ENCODE measurements around the gene CDH6.
"Not testable (repeated sequence)": the region's sequence is repeated elsewhere in the genome, so short reads cannot be mapped to it uniquely, and the experiment has no call there.

CDH6 gene

DNA sequence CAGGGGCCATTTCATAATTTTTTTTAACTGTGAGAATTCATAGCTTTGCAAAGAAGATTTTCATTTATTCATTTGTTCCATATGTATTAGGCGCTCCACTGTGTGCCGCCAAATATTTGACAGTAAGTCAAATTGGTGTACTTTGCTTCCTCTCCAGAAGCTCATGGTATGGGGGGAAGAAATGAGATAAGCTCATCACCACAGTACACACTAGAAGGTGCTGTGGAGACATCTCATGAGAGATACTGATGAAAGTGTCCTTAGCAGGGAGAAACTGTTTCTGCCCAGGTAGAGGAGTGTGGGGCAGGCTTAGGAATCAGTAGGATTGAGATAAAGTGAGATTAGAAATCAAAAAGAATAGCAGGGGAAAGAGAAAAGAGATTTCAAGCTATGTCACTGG lies 136.2 kb downstream of the CDH6 start:
- no peak for DNase-seq (ENCODE audit: low read depth in 2 of 2)

DNA sequence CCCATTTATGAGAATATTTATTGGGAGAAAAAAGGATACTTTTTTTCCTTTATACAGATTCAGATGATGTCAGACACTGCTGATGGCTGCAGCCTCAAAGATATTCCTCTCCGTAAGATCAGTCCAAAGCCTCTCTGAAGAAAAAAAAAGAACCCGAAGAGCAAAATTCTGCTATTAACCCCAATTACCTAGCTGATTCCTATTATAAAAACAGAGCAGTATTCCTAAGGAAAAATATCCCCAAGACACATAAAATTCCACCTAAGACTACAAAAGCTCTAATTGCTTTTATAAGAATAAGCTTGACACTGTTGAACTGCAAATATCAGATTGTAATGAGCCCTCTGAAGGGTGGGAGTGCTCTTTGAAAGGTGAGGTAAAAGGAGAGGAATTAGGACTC lies 138.7 kb downstream of the CDH6 start:
- no peak for DNase-seq (ENCODE audit: low read depth in 2 of 2)

DNA sequence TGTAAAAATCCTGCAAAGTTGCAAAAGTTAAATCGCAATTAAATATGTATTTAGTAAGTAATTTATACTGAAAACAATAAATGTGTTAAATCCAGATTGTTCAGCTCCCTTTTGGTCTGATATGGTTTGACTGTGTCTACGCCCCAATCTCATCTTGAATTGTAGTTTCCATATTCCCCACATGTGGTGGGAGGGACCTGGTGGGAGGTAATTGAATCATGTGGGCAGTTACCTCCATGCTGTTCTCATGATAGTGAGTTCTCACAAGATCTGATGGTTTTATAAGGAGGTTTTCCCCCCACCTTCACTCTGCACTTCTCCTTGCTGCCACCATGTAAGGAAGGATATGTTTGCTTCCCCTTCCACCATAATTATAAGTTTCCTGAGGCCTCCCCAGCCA lies 140.0 kb downstream of the CDH6 start:
- DNase-seq (ENCODE audit: low read depth in 2 of 2): no peak

DNA sequence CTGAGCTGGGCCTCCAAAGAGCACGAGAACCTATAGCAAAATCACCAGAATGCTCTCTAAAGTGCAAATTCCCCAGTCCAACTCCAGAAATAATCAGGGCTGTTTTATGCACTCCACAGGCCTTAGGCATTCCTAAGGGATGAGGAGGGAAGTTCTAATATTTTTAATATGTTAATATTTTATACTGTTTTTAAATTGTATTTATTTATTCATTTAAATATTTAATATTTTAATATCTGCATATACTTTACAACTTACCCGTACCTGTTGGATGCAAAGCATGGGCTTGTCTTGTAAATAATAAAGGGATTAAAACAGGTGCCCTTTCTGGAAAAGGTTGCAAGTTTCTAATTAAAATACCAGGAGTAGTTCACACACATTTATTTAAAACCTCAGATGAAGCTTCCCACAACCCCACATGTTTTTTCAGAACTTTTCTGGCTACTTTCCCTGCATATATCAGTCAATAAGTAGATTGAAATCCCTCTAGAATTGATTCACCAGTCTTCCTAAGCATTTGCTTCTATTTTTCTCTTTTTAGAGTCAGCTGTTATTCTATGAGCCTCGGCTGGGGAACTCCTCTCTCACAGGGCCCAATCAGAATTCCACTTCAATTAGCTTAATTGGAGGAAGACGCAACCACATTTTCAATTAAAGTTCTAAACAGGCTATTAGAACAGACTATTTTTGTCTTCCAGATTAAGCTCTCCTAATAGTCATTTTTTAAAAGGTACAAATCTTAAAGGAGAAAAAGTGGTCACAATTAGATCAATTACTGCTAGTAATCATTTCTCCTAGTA lies 140.8 kb downstream of the CDH6 start:
- DNase-seq (ENCODE audit: low read depth in 2 of 2): no peak

DNA sequence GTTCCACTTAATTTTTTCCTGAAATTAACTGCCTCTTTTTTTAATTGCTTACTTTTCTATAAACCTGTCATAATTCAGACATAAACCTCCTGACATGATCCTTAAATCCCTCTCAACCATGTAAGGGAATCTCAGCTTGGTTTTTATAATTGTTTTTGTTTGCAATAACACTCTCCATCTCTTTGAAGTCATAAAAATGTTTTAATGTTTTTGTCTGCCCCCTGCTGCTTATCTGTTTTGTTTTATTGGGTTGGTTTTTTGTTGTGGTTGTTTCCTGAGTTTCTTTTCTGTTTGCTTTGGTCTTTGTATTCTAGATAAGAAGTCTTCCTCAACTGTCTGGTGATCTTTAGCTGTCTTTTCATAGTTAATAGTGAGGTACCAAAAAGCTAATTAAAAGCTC lies 142.0 kb downstream of the CDH6 start:
- no peak for DNase-seq (ENCODE audit: low read depth in 2 of 2)

DNA sequence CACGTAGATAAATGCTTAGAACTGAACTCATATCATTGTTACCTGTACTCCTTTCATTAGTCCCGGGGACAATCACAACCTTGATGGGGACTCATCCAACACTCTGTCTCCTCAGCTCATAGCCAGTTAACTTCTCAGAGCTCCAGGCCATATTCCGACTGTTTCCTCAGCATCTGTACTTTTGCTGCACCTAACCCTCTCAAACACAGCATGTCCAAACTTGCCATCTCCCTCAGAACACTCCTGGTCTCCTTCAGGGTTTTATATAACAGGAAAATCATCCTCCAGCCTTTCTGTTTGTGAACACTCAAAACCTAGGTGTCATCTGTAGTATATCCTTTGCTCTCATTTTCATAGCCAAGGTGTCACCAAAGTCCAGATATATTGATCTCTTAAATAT lies 150.5 kb downstream of the CDH6 start:
- DNase-seq (ENCODE audit: low read depth in 2 of 2): no peak

DNA sequence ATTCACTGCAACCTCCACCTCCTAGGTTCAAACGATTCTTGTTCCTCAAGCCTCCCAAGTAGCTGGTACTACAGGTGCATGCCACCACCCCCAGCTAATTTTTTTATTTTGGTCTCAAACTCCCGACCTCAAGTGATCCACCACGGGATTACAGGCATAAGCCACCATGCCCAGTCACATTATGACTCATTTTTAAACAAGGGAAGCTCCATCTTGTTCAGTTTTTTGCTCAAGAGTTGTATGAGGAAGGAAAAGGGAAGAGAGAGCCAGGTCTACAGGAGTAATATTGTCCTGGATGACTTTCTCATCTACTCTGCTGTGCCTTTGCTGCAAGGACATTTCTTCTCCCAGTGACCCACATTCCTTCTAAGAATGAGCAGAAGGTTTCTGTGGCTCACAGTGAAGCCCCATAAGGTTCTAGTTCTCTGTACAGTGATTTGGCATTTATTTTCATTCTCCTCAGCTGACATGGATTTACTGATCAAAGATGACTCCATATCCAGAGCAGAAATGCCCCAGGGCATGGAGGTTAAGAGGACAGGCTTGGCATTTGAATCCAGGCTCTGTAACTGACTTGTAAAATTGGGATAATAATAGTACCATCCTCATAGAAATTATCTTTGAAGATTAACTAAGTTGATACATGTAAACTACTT lies 153.5 kb downstream of the CDH6 start:
- no peak for DNase-seq (ENCODE audit: low read depth in 2 of 2)

DNA sequence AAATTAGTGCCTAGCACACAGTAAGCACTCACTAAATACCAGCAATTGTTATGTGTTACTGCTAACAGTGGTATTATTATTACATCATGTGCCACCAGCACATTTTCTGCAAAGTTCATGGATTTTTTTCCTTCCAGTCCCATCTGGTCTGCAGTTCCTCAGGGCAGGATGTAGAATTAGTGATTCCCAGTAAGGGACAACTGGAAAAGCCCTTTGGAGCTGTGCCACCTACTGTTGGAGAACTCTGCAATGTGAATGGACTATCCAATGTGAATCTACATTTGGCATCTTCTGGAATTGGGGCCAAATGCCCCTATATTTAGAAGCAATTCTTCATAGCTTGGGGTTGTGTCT lies 154.0 kb downstream of the CDH6 start:
- no peak for DNase-seq (ENCODE audit: low read depth in 2 of 2)

DNA sequence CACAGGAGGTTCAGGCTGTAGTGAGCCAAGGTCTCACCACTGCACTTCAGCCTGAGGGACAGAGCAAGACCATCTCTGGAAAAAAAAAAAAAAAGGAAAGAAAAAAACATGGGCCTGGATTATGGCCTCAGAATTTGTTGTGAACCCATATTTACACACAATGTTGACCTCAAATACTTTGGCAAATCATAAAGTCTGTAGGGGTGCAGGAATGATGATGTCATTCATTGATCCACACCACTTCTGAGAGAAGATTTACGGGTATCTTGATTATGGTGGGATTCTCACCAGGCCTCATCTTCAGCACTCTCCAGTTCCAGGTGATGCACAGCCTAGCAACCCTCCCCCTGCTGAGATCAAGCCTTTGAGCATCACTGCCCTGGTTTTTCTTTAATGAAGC lies 156.9 kb downstream of the CDH6 start:
- no peak for DNase-seq (ENCODE audit: low read depth in 2 of 2)

DNA sequence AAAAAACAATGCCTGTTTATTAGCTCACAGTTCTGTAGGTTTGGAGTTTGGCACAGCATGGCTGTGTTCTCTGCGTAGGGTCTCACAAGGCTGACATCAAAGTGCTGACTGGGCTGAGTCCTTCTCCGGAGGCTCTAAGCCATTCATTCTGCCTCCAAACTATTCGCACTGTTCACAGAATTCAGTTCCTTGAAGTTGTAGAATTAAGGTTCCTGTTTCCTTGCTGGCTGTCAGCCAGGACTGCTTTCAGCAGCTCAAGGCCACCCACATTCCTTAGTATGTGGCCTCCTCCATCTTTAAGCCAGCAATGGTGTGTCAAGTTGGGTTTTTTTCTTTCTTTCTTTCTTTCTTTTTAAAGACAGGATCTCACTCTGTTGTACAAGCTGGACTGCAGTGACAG lies 161.9 kb downstream of the CDH6 start:
- DNase-seq (ENCODE audit: low read depth in 2 of 2): no peak

DNA sequence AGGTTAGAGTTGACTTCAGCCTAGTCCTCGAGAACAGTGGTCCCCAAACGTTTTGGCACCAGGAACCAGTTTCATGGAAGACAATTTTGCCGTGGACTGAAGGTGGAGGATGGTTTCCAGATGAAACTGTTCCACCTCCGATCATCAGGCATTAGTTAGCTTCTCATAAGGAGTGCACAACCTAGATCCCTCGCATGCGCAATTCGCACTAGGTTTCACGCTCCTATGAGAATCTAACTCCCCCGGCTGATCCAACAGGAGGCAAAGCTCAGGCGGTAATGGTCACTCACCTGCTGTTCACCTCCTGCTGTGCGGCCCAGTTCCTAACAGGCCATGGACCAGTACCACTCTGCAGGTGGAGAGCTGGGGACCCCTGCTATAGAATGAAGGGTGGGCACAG lies 163.6 kb downstream of the CDH6 start:
- no peak for DNase-seq (ENCODE audit: low read depth in 2 of 2)

DNA sequence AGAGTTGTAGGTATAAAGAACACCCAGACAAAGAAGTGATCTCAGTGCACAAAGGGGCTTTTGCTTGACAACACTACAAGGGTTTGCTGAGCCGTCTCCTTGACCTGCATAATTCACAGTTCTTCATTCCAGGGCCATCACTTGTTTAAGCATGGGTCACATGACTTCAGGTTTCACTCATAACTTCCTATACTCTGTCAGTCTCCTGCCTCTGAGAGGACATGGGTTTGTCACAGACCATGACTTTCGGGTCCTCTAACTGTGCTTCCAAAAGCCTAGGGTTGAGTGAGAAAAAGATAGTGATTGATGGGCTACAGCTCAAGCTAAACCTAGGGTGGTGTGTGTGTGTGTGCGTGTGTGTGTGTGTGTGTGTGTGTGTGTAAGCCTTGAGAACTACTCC lies 166.4 kb downstream of the CDH6 start:
- no peak for DNase-seq (ENCODE audit: low read depth in 2 of 2)

DNA sequence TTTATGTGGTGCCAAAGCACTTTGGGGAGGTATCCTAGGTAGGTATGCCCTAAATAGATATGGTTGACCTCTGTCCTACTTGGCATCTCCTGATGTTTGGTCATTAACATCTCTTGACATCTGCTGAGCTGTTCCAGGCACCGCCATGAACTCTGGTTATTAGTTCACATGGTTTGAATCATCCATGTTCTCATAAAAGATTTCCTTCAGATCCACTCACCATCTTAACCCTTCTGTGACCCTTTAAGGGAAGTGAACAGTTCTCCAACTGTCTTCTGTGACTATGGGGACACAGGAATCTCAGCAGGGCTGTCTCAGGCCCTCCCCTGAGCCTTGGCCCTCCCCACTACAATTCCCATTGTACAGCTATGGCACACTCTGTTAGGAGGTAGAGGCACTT lies 167.7 kb downstream of the CDH6 start:
- DNase-seq (ENCODE audit: low read depth in 2 of 2): no peak

DNA sequence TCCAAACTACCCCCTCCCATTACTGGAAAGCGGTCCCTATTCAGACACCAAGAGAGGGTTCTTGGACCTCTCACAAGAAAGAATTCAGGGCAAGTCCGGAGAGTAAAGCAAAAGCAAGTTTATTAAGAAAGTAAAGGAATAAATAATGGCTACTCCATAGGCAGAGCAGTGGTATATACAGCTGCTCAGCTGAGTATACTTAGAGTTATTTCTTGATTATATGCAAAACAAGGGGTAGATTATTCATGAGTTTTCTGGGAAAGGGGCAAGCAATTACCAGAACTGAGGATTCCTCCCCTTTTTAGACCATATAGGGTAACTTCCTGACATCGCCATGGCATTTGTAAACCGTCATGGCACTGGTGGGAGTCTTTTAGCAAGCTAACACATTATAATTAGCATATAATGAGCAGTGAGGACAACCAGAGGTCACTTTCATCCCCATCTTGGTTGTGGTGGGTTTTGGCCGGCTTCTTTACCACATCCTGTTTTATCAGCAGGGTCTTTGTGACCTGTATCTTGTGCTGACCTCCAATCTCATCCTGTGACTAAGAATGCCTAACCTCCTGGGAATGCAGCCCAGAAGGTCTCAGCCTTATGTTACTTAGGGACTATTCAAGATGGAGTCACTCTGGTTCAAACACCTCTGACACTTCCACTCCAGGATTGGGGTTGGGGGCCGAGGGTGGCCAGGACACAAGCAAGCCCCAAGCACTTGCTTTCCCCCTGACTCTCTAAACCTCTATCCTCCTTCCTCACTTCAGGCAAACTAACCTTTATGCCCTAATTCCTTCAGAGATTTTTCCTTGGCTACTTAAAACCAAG lies 168.4 kb downstream of the CDH6 start:
- not testable (repeated sequence) for DNase-seq (ENCODE audit: low read depth in 2 of 2)

DNA sequence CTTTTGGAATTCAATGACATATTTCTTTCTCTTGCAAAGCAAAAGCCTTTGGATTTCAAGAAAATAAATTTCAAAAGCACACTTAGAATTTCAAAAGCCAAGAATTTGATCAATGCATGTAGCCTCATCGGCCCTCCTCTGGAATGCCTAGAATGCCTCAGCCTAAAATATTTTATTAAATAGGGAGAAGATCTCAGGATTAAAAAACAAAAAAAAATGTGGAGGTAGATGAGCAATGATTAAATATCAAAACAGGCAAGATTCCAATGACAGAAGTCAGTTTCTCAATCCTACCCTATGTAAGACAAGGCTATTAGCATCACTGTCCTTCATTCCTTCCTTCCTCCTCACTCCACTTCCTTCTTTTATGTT lies 169.0 kb downstream of the CDH6 start:
- no peak for DNase-seq (ENCODE audit: low read depth in 2 of 2)

DNA sequence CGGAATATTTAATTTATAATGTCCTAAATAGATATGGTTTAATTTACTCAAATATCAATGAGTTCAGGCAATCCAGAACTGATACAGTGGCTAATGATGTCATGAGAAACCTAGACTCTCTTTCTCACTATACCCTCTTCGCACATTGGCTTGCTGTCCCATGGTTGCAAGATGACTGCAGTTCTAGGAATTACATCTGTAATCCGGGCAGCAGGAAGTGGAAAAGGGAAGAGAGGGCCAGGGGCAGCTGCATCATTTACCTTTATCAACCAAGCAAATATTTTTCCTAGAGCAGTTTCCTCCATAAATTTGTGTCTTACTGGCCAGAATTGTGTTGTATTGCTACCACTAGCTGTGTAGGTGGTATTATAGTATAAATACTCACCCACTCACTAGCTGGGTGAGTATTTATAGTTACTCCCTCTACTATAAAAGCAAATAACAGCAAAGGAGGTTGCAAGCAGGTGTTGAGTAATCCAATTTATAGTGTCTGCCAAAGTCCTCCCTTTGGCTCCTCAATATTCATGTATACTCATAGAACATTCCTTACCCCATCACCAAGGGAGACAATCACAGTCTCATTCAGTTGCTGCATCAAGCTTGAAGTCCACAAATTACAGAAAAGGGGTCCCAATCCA lies 169.6 kb downstream of the CDH6 start:
- no peak for DNase-seq (ENCODE audit: low read depth in 2 of 2)

DNA sequence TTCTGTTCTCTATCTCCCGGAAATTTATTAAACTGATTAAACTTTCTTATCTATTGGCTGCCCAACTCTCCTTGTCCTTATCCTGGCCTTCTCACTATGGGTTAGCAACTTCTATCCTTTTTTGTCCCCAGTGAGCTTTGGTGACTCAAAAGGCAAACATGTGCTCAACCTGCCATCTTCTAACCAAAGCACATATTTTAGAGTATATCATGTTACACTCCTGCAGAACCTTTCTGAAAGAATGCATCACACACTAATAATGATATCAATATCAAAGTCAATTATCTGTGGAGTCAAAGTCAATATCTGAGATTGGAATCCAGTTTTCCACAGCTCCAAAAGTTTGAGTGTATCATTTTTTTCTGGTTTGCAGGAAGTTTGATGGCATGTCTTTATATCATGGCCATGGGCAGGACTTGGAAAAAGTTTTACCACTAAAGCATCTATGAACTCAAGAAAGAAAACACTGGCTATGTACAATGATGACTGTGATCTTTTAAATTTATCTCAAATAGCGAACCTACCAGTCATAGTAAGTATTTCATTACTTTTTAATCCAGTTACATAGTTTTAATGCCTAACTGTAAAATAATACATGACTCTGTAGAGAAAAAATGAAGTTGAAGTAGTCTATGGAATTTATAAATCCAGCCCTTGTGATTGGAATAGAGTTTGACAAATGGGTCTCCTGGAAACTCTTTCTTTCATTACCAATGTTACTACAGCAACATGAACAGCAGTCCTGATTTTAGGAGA lies 171.6 kb downstream of the CDH6 start:
- DNase-seq (ENCODE audit: low read depth in 2 of 2): no peak

DNA sequence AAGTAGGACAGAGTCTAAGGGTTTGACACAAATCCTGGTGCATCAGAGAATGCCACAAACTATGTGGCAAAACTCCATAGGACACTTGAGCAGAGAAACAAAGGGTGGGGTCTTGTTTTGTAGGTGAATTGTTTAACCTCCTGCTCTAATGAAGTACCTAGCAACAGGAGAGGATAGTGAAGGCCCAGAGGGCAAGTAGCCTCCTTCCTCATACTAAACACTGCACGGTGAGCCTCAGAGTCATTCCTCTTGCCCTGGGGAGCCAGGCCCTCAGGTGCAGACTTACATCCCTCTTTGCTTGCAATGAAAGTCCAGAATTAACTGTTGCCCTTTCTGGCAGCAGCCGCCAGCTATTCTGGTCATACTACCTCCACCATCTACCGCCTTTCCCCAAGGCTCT lies 172.3 kb downstream of the CDH6 start:
- no peak for DNase-seq (ENCODE audit: low read depth in 2 of 2)

DNA sequence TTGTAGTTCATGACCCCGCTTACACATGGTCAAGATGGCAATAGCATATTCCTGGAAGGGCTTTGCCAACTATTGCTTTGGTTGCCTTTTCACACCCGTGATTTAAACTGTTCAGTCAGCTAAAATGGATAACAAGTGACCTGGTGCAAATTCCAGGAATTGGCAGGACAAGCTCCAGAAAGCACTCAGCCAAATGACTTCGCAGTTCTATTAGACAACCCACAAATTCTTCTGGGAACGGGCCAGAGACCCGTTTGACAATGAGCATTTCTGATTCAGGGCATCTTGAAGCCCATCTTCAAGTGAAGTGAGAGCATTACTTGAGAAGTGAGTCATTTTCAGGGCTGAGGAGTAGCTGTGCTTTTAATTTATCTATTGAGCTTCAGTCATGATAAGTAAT lies 173.5 kb downstream of the CDH6 start:
- no peak for DNase-seq (ENCODE audit: low read depth in 2 of 2)

DNA sequence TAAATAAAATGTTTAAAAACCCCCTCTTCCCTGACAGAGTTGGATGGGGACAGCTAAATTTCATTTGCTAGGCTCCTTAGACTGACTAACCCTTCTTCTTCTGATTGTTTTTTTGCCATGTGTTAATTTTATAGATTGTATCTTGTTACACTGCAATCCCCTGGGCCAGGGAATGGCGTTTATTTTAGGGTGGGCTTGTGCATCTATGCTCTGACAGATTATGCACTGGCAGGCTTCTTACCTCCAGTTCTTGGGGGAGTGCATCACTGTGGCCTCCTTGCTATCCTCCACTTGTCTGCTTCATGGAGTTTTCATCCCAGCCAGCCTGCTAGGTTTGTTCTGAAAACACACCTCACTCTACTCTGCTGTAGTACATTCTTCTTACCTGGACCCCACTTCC lies 178.6 kb downstream of the CDH6 start:
- DNase-seq (ENCODE audit: low read depth in 2 of 2): no peak

DNA sequence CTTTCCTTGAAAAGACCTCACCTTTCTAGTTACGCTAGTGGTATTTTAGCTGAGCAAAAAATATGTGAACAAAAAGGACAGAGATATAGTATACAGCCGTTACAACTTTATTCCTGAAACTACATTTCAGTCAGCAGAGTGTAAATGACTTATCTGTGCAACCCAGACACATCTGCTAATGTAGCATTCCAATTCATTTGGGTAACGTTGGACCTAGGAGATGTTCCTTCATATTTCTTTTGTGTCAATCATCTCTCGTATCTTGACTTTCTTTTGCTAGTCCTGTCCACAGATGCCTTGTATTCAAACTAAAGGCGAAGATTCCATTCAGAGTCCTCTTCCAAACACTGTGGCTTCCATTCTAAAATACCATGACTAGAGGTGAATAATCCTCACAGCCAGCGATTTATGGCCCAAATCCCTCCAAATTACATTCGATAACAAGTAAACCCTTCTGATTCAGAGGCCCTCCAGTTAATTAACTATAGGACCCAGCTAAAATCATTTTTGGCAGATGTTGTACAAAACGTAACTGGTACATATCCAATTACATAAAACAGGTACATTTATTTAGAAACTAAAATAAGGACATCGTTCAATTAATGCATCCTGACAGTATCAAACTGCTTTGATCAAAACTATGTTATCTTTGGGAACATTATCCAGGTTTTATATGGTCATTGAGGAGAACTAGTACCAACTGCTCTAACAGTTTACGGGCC lies 182.7 kb downstream of the CDH6 start:
- no peak for DNase-seq (ENCODE audit: low read depth in 2 of 2)

Measured in stimulated activated CD4-positive, alpha-beta T cell treated with anti-CD3 and anti-CD28 coated beads, Interleukin-1b, Interleukin-23, amount 100 ng/mL, for 1 hour (primary cell).